GM12864 (cell line): ENCODE measurements around the gene LTC4S.

Experiments used
- DNase-seq: peaks from one replicate; pipeline ENCODE4 v3.0.0-alpha.2; 2011; ENCODE audit warnings: low read depth
- H3K4me3 ChIP-seq: 2 replicates; pipeline ENCODE4 v1.5.1; 2011; ENCODE audit warnings: mild to moderate bottlenecking, low read depth, low read length, control low read depth
- CTCF ChIP-seq: IDR thresholded peaks from 2 replicates; pipeline ENCODE4 v1.5.1; 2011; ENCODE audit warnings: low read depth, mild to moderate bottlenecking, moderate library complexity, low read length, control low read depth, inconsistent platforms; ENCODE audit errors: missing control alignments

The LTC4S gene

GRCh38 chr5:179769796-179770195 lies 24.0 kb upstream of the LTC4S start:
- no peak for DNase-seq
- TF ChIP-seq CTCF = no peak
- no peak overlapping the region for H3K4me3 ChIP-seq

GRCh38 chr5:179771311-179771895 lies 22.4 kb upstream of the LTC4S start:
- TF ChIP-seq CTCF = no peak
- DNase-seq = no peak
- no peak overlapping the region for H3K4me3 ChIP-seq

- TF ChIP-seq CTCF = no peak
- no peak overlapping the region for H3K4me3 ChIP-seq
- DNase-seq = no peak
Measured at GRCh38 chr5:179772351-179772750, 21.4 kb upstream of the LTC4S start.

- DNase-seq = no peak
Measured at GRCh38 chr5:179773686-179774040, 20.1 kb upstream of the LTC4S start.

GRCh38 chr5:179774442-179774841 lies 19.3 kb upstream of the LTC4S start:
- no peak overlapping the region for H3K4me3 ChIP-seq
- no peak for TF ChIP-seq CTCF
- DNase-seq = no peak

More at GRCh38 chr5:179773686-179774040, 20.1 kb upstream of the LTC4S start:
- TF ChIP-seq CTCF = no peak
- no peak overlapping the region for H3K4me3 ChIP-seq

GRCh38 chr5:179776411-179776938 lies 17.3 kb upstream of the LTC4S start:
- no peak for TF ChIP-seq CTCF
- no peak for DNase-seq
- no peak overlapping the region for H3K4me3 ChIP-seq

GRCh38 chr5:179777456-179777855 lies 16.3 kb upstream of the LTC4S start:
- TF ChIP-seq CTCF = no peak
- DNase-seq = no peak
- H3K4me3 ChIP-seq = no peak overlapping the region
